GM21786 (cell line): ENCODE results near the gene NOTUM.
A peak's percentile ranks its signal among the peaks of the same experiment; 100 is the strongest.

Source experiments
- ATAC-seq: cut with Tn5 transposase; IDR thresholded peaks from one replicate; pipeline ENCODE4 v1.9.1; 2021; ENCODE audit not compliant: unreplicated experiment

NOTUM gene

DNA sequence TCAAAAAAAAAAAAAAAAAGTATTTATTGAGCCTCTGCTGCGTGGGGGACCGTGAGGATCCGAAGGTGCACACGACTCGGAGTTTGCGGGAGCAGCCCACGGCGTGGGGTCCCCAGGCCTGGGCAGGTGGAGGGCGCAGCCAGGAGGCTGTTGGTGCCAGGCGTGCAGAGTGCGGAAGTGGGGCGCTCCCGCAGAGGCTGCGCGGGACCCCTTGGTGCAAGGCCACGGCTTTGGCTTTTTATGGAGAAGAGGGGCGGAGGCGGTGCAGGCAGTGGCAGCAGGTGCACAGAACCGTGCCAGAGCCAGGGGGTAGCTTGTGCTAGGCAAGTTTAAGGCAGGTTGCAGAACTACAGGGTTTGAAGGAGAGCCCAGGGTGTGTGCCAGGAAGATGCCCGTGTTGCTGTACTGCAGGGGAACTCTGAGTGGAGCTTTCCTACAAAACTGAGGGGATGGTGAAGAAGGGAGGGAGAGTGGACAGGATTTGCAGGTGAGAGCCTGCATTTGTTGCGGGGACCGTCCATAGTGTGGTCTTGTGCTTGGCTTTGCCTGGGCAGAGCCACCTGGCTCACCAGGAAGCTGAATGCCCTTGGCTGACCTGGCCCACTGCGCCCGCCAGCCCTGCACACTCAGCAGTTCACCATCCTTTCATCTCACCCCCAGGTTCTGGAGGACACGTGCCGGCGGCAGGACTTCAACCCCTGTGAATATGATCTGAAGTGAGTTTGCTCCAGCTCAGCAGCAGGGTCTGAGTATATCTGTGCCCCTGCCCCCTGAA is 17.7 kb upstream of the NOTUM start:
- ATAC-seq, result no peak

DNA sequence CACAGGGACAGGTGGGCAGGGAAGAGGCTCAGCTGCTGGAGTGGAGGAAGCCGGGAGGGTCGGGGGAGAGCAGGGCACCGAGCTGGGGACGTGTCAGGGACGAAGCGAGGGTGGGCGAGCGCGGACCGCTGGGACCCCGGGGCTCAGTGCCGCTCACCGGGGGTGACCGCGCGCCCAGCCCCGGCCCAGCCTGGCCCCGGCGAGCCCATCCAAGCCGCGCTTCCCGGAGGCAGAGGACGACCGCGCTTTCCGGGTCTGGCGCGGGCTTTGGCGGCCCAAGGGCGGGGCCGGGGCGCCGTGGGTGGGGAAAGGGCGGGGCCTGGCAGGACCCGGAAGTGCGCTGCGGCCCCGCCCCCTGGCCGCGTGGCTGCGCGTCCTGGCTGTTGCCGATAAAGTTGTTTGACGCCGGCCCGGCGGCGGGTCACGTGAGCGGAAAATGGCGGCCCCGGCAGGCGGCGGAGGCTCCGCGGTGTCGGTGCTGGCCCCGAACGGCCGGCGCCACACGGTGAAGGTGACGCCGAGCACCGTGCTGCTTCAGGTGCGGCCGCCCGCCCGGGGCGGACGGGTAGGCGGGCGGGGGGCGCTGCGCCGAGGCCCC is 16.3 kb upstream of the NOTUM start, which contains the start of gene ASPSCR1:
Gene ASPSCR1 (plus strand): TSS at position 419 of the 598 bp plus-strand sequence. CDS start 18 bp downstream, at position 437.
- ATAC-seq, result peak; percentile 79

DNA sequence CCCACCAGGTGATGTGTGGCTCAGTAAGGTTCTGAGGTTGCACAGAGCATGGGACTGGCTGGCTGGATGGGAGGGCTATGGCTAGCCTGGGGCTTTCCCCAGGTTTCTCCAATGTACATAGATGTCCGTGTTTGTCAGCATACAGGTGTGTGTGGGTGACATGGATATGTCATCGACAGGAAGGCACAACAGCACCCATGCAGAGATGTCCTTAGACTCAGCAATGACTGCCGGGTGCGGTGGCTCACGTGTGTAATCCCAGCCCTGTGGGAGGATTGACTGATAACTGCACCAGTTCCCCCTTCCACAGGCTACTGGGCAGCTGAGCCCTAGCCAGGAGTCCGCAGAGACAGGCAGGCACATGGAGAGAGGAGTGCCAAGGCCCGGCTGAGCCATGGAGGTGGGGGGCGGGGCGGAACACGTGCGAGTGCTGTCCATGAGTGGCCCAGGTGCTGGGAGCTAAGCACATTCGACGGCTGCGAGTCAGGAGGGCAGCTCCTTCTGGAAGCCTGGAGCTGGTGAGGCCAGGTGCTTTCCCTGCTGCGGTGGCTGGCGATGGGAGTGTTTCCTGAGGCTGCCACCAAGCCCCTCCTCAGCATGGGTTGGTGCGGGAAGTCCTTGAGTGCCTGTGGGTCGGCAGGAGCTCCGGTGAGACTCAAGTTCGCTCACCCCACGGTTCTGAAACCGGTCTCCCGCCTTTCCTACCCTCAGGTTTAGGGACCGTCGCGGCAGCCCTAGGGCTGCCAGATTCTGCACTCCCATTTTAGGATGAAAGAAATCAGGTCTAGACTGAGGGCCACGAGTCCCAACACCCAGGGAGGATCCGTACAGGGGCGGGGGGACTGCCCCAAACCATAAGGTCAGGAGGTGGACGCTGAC is 15.6 kb upstream of the NOTUM start:
- ATAC-seq, result no peak

DNA sequence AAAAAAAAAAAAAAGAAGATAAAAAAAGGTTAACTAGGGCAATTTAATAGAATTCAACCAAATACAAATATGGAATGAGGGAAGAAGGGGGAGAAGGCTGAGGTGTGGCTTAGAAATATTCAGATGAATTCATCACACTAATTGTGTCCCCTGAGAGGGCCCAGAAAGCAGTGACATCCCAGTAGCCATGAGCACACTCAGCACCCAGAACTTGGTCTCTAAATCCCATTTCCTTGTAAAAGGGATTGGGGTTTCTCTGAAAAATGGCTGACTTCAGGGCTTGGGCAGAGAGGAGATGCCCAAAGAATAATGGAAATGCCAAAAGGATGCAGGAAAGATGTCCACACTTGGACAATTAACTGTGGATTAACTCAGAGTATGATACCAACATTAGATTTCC is 12.4 kb upstream of the NOTUM start:
- ATAC-seq, result no peak

DNA sequence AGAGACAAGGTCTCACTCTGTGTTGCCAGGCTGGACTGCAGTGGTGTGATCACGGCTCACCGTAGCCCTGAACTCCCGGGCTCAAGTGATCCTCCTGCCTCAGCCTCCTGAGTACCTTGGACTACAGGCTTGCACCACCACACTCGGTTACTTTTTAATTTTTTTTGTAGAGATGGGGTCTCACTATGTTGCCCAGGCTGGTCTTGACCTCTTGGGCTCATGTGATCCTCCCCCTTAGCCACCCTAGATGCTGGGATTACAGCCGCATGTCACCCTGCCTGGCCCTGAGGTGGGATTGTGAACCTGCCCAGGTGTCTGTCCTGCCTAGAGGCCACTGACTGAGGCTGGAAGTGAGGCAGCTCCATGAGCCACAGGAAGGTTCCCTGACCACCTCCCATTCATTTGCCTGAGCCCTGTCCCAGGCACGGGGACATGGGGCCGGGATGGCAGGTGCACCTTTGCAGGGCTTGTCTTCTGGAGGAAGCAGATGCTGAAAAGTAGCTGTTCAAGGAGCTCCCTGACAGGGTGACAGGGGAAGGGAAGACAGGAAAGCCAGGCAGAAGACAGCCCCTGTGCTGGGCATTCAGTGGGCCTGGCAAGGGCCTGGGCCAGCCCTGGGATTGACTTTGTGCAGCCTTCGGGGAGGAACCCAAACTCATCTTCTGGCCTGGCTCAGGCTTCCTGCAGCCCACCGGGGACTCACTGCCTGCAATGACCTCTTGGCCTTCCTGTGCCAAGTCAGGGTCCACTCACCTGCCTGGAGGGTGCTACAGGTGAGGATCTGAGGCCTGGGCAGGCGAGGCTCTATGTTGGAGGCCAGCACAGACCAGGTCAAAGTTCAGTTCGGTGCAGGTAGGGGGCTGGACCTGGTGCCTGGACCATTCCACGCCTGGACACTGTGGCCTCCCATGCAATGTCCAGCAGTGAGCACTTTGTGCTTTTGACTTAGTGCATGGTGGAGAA is 8.1 kb upstream of the NOTUM start:
- ATAC-seq, result no peak

DNA sequence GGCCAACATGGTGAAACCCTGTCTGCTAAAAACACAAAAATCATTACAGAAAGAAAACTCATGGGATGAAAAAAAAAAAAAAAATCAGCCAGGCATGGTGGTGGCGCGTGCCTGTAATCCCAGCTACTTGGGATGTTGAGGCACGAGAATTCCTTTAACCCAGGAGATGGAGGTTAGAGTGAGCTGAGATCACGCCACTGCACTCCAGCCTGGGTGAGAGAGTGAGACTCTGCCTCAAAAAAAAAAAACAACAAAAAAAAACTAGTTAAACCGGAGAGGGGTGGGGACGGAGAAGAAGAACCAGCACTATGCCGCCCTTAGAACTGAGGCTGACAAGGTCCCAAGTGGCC is 7.4 kb upstream of the NOTUM start:
- no peak for ATAC-seq

DNA sequence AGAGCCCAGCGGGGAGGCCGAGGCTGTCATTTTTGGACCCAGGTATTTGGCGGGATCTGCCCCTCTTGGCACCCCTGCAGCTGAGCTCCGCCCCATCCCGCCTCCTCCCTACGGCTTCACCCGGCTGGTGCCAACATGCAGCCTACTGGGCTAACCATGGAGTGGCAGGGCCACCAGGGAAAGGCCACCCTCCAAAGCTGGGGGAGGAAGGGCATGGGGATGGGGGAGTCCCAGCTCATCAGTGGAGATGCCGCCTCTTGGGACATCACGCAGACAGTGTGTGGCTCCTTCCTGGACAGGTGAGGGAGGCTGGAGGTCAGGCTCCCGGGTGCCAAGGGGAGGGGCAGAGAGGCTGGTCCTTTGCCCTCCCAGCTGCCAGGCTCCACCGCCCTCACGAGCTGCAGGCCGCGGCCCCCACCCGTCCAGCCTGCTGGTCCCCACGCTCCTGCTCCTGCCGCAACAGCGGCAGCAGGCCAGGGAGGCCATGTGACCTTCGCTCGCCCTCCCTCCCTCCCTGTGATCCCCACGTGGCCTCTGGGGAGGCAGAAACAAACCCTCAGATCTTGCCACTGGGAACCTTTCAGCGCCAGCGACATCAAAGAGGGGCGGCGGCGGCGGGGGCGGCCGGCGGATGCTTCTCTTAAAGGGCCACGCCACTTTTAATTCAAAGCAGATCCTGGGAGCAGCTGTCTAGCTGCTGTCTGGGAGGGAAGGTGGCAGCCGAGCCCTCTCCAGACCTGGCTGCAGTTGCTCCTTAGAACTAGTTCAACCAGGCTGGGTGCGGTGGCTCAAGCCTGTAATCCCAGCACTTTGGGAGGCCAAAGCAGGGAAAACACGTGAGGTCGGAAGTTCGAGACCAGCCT is 6.8 kb upstream of the NOTUM start:
- no peak for ATAC-seq

DNA sequence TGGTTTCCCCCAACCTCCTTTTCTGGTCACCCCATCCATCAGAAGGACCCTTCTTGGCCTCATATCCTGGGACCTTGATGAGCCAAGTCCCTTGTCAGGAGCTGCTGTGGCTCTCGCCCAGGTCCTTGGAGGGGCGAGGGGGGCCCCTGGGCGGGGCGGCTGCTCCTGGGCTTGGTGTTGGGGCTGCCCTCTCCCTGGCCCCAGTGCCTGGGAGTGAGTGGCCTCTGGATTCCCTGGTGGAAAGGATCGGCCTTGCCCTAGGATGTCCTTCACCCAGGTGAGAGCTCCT is 6.2 kb upstream of the NOTUM start:
- no peak for ATAC-seq

DNA sequence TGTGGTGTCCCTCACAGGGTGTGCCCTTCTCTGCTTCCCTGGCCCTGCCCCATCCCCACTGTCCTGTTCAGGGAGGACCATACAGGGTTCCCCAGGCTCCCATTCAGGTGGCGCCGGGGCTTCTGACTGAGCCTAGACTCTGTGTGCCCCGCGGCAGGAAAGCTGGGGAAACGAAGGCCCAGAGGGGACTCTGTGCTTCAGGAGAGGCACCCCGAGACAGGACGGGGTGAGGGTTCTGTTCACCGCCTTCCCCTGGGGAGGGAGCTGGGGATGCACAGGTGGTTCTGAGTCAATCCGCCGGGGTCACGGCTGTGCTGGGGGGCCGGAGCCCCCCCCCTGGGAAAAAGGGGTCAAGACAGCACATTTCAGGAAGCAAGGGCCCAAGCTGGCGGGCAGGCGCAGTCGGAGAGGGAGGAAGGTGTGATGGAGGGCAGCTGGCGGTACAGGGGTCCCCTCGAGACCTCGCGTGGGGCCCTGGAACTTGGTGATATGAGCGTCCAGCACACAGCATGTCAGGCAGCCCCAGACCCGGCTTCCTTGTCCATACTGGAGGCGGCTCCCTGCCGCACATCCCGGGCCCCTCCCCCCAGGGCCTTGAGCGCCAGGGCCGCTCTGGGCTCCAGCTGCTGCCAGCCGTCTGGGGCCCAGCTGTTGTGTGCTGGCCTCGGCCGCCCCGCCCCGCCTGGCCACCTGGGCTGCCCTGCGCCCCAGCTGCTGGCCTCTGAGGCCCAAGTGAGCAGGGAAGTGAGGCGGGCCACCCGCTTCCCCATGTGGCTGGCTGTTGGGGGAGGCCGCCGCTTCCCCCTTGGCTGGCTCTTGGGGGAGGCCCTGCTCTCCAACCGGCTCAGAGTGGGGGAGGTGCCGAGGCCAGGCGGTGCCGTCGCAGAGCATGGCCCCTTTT is 5.6 kb upstream of the NOTUM start:
- ATAC-seq, result no peak

DNA sequence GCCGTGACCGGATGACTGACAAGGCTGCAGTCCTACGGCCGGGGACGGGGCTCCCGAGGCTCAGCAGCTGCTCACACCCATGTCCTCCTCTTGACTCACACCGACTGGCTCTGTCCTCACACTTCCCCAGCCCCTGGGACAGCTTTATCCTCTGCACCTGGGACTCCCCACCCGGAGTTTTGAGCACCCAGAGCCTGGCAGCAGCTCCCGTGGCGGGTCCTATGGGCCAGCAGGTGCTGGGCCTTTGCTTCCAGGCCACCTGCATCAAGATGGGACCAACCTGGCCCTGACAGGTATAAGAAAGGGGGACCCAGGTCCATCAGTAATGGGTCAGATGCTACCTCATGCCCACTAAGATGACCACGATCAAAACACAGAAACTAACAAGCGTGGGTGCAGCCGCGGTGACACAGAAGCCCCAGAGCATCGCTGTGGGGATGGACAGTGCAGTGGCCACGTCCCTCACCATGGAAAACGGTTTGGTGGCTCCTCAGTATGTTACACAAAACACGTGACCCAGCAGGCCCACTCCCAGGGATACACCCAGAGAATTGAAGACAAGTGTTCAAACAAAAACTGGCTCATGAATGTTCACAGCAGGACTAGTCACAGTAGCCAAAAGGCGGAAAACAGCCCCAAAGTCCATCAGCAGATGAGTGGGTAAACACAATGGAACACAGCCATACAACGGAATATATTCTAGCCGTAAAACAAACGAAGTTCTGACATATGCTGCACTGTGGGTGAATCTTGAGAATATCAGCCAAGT is 3.3 kb upstream of the NOTUM start:
- ATAC-seq, result no peak

DNA sequence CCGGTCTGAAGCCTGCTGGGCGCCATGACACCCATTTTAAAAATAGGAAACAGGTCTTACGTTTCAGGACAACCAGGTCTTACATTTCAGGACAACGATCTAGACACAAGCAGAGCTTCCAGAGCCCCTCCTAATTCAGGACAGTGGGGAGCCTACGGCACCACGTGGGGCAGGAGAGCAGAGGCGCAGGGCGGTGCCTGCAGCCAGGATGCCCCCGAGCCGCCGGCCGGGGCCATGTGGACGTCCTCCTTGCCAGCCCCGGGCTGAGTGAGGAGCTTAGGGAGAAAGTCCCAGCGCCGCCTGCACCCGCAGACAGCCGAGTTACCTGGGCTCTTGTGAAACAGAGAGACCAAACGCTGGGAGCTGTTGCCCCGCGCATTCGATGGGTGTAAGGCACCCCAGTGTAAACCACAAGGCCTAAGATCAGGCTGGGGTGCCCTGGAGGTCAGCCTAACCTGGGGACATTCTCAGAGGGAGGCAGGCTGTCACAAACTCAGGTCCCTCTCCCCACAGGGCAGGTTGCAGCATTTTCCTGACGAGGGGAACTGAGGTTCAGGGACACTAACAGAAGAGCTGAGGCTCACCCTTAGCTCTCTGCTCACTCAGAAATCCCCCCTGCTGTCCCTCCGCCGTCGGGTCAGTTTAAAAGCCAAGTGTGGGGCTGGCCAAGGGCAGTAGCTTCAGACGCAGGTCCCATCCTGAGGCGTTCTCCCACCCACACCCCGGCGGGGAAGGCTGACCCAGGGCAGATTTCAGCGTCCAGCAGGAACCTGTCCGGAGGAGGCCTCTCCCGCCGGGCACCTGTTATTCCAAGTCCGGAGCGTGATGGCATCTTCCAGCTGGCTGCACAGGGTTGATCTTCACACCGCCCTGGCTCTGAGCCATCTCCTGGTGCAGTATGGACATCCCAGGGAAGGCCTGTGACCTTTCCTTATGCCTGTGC is 1.8 kb upstream of the NOTUM start:
- no peak for ATAC-seq

DNA sequence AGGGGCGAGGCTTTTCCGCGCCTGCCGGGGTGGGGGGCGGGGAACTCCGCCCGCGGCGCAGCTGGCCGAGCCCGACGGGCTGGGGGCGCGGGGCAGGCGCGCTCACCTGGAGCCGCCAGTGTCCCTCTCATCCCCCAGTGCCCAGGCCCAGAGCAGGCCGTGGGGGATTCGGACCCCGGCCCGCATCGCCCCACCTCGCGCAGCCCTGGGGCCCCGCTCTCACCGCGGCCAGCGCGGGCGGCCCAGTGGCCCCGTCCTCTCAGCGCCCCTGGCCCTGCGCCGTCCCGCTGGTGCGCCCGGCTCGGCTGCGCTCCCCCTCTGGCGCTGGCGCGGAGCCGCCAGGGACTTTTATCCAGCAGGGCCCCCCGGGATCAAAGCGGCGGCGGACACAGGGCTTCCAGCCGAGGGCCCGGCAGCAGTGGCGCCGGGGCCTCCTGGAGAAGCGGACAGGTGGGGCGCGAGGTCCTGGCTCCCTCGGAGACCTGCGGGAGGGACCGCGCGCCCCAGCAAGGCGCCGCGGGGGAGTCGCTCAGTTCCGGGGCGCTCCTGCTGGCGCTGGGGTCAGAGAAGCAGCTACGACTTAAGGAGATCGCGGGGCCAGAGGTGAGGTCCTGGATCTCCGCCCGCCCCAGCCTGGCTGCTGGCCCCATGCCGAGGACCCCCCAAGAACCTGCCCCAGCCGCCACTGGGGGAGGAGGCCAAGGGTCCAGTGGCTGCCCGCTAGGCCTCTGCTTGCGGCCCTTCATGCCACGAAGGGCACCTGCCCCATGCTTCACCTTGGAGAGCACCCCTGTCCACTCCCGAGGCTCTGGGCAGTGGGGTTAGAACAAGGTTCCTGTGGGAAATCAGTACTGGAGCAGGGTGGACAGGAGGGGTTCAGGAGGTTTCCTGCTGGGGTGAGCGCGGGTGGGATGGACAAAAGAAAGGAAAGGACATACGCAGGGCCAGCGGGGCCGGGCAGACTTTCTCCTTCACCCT is 823 bp upstream of the NOTUM start:
- ATAC-seq, result no peak

DNA sequence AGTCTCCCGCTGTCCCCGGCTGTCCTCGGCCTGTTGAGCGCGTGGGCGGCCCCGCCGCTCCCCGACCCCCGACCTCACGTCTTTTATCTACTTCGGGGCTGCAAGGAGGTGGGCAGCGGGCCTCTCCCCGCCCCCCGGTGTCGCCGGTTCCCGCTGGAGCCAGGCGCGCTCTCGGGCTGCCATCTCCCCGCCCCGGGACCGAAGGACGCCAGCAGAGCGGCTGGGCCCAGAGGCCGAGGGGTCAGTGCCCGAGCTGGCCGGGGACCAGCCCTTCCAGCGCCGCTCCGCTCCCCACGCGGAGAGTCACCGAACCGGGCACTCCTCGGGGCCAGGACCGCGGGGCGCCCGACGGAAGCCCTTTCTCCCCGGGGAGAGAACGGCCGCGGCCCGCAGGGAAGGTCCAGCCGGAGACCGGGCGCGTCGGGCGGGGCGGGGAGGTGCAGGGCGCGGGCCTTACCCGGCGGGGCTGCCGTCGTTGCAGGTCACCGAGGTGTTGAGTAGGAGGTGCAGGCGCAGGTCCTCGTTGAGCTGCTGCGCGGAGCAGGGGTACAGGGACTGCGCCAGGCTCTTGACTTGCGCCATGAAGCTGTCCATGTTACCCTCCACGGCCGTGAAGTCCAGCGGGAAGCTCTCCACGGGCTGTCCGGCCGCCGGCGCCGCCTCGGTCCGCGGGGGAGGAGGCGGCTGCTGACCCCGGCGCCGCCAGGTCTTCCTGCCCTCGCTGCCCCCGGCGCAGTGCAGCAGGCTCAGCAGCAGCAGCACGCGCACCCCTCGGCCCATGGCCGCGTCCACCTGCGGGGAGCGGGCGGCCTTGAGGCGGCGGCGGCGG is 643 bp downstream of the NOTUM start:
- ATAC-seq, result no peak

DNA sequence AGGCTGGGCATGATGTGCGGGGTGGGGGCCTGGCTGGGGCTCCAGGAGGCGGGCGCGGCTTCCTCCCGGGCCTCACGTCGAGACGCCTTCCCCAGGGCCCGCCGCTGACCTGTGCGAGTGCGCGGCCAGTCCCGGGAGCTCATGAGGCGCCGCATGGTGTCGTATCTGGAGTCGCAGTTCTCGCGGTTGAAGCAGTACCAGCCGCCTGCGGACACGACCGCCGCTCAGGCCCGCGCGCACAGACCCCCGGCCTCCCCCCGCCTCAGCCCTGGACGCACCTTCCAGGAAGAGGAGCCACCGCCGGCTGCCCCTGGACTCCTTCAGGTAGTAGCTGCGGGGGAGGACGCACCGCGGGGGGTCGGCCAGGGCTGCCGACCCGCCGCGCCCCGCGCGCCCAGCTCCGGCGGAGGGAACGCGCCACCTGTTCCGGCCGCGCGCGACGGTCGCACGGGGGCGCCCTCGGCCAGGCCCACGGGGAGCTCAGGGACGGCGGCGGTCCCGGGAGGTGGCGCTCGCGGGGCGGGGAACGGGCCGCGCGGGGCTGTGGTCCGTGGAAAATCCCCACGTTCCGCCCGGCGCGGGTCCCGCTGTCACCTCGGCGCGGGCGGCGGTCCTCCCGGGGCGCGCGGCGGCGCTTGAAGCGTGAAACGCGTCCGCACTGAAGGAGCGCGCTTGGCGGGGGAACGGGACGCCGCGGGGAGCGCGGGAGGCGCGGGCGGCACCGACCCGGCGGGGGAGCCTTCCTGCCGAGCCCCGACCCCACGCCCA is 1.4 kb downstream of the NOTUM start:
- ATAC-seq, result no peak
